ENCODE results near the gene GALNT18.

DNA sequence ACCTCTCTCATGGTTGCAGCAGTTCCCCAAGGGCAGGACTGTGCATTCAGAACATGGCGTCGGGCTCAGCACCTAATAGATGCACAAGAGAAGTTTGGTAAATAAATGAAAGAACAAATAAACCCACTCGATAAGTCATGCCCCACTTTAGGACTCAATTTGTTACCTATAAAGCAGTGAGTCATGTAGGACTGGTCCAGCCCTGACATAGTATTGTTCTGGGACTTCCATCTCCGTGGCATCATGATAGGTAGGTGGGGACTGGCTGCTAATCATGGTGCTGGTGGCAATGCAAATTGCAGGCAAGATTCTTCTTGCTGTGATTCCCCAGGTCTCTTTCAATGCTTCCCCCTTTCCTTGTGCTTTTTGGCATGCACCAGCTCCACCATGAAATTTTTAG is 150.6 kb downstream of the GALNT18 start:
- TF ChIP-seq, protein P1, sequence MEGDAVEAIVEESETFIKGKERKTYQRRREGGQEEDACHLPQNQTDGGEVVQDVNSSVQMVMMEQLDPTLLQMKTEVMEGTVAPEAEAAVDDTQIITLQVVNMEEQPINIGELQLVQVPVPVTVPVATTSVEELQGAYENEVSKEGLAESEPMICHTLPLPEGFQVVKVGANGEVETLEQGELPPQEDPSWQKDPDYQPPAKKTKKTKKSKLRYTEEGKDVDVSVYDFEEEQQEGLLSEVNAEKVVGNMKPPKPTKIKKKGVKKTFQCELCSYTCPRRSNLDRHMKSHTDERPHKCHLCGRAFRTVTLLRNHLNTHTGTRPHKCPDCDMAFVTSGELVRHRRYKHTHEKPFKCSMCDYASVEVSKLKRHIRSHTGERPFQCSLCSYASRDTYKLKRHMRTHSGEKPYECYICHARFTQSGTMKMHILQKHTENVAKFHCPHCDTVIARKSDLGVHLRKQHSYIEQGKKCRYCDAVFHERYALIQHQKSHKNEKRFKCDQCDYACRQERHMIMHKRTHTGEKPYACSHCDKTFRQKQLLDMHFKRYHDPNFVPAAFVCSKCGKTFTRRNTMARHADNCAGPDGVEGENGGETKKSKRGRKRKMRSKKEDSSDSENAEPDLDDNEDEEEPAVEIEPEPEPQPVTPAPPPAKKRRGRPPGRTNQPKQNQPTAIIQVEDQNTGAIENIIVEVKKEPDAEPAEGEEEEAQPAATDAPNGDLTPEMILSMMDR (conservative IDR thresholded peaks at IDR 0.05): no peak
- TF ChIP-seq ZFX (IDR thresholded peaks at IDR 0.05): no peak
